ENCODE results near the gene TSPYL4.
"Not testable (repeated sequence)": the region's sequence is repeated elsewhere in the genome, so short reads cannot be mapped to it uniquely, and the experiment has no call there.

DNA sequence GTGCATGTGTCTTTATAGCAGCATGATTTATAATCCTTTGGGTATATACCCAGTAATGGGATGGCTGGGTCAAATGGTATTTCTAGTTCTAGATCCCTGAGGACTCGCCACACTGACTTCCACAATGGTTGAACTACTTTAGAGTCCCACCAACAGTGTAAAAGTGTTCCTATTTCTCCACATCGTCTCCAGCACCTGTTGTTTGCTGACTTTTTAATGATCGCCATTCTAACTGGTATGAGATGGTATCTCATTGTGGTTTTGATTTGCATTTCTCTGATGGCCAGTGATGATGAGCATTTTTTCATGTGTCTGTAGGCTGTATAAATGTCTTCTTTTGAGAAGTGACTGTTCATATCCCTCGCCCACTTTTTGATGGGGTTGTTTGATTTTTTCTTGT, 31.1 kb upstream of the TSPYL4 start:
- TF ChIP-seq, protein P1, sequence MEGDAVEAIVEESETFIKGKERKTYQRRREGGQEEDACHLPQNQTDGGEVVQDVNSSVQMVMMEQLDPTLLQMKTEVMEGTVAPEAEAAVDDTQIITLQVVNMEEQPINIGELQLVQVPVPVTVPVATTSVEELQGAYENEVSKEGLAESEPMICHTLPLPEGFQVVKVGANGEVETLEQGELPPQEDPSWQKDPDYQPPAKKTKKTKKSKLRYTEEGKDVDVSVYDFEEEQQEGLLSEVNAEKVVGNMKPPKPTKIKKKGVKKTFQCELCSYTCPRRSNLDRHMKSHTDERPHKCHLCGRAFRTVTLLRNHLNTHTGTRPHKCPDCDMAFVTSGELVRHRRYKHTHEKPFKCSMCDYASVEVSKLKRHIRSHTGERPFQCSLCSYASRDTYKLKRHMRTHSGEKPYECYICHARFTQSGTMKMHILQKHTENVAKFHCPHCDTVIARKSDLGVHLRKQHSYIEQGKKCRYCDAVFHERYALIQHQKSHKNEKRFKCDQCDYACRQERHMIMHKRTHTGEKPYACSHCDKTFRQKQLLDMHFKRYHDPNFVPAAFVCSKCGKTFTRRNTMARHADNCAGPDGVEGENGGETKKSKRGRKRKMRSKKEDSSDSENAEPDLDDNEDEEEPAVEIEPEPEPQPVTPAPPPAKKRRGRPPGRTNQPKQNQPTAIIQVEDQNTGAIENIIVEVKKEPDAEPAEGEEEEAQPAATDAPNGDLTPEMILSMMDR (IDR thresholded peaks at IDR 0.05; ENCODE audit: control extremely low read depth in 1 of 3, insufficient read depth in 1 of 3, low read depth in 1 of 3, low read length in 3 of 3): not testable (repeated sequence)
- TF ChIP-seq GTF2F1 (IDR thresholded peaks at IDR 0.05; ENCODE audit: borderline replicate concordance, low read depth, low read length): not testable (repeated sequence)
